Measurements from ENCODE around the gene GLDN. TPM values are rescaled to one million over a fixed set of nuclear protein-coding genes. Genes with fewer than 3 reads are reported as not detected.

The GLDN gene
- total RNA-seq, 1 experiment from 2014 or later: 1.3 TPM

GRCh38 chr15:51366071-51366470 is 24.6 kb downstream of the GLDN start:
- no peak overlapping the region for H2AFZ ChIP-seq (ENCODE audit: low read length)

More at GRCh38 chr15:51366071-51366470, 24.6 kb downstream of the GLDN start:
- Mint-ChIP-seq H3K4me3 (no peak overlapping the region), H3K36me3 (ENCODE audit: insufficient read depth in 1 of 3, low read depth in 3 of 3) (no peaks in the 10 kb centered on the region), H3K27ac (no peak overlapping the region; a peak in 1 of 7 replicates), H3K27me3 (ENCODE audit: low read depth) (no peaks in the 10 kb centered on the region), H3K4me1 (peaks cover 5 to 9% of the 10 kb centered on the region in 2 experiments), H3K9me3 (no peaks in the 10 kb centered on the region)
- WGBS (ENCODE audit: extremely low coverage, insufficient read length, low lambda C conversion rate): no CpG with 5 or more reads among the region's 5 CpGs
- H3K9ac ChIP-seq (ENCODE audit: extremely low read depth, insufficient read length, low read length): no peak overlapping the region
- H3K56ac ChIP-seq (ENCODE audit: insufficient read length, low read depth, low read length): no peak overlapping the region
- H2BK15ac ChIP-seq (ENCODE audit: low read depth, low read length): no peak overlapping the region
- no peaks in the 10 kb centered on the region for H3K4me1 ChIP-seq (ENCODE audit: insufficient read depth, low read length)
- H2BK20ac ChIP-seq (ENCODE audit: low read depth, low read length, poor library complexity, severe bottlenecking): no peak overlapping the region
- DNase-seq: no peak
- H3K4ac ChIP-seq (ENCODE audit: low read depth, low read length): no peak overlapping the region
- H3K18ac ChIP-seq (ENCODE audit: insufficient read length, low read depth, low read length): no peak overlapping the region
- TF ChIP-seq CTCF (conservative IDR thresholded peaks at IDR 0.05): no peak
- no peak overlapping the region for H4K5ac ChIP-seq (ENCODE audit: insufficient read length, low read depth, low read length)
- H3K79me2 ChIP-seq (ENCODE audit: insufficient read depth, low read length): no peaks in the 10 kb centered on the region
- no peak overlapping the region for H3T11ph ChIP-seq (ENCODE audit: low read length)
- H3K9me3 ChIP-seq (ENCODE audit: control insufficient read depth, low read depth, low read length): no peaks in the 10 kb centered on the region
- no peak overlapping the region for H3K14ac ChIP-seq (ENCODE audit: insufficient read depth, low read length)
- no peaks in the 10 kb centered on the region for H3K23me2 ChIP-seq (ENCODE audit: insufficient read length, low read depth, low read length, poor library complexity, severe bottlenecking)
- no peak overlapping the region for H2AK5ac ChIP-seq (ENCODE audit: insufficient read length, low read length)
- H4K8ac ChIP-seq (replicated peaks; ENCODE audit: insufficient read length, low read depth, low read length): no peak overlapping the region
- H3K4me2 ChIP-seq (ENCODE audit: insufficient read depth, insufficient read length, low read length): no peak overlapping the region
- no peak overlapping the region for H2BK120ac ChIP-seq (ENCODE audit: low read depth, low read length, poor library complexity, severe bottlenecking)
- no peak overlapping the region for H2BK12ac ChIP-seq (ENCODE audit: insufficient read length, low read depth, low read length)
- no peak overlapping the region for H2BK5ac ChIP-seq (ENCODE audit: insufficient read length, low read length)
- H3K27ac ChIP-seq (ENCODE audit: insufficient read length, low read depth, low read length): no peak overlapping the region
- no peaks in the 10 kb centered on the region for H3K79me1 ChIP-seq (ENCODE audit: insufficient read depth, low read depth, low read length, poor library complexity, severe bottlenecking)
- H3K27me3 ChIP-seq (ENCODE audit: insufficient read depth, low read length): no peaks in the 10 kb centered on the region
- no peak overlapping the region for H4K91ac ChIP-seq (ENCODE audit: insufficient read length, low read depth, low read length)
- no peaks in the 10 kb centered on the region for H4K20me1 ChIP-seq (ENCODE audit: control insufficient read depth, insufficient read depth, insufficient read length)
- no peak overlapping the region for H3K23ac ChIP-seq (ENCODE audit: insufficient read length, low read depth, low read length)
